GM10266 (cell line): ENCODE data around the gene MANSC4.
A peak's percentile ranks its signal among the peaks of the same experiment; 100 is the strongest.

ENCODE experiments used
- DNase-seq: peaks from one replicate; pipeline ENCODE4 v3.0.0; 2012; ENCODE audit errors: extremely low spot score
- CTCF ChIP-seq: IDR thresholded peaks from 2 replicates; pipeline ENCODE4 v1.5.1; 2012; ENCODE audit warnings: mild to moderate bottlenecking, low read depth; ENCODE audit not compliant: control insufficient read depth, insufficient read depth; ENCODE audit errors: missing control alignments

Gene MANSC4

GRCh38 chr12:27779920-27780611 lies at the start of gene MANSC4, which contains the start of gene KLHL42:
Gene MANSC4 (minus strand): TSS chr12:27780236. CDS start chr12:27771276, 8,960 bp downstream.
Gene KLHL42 (plus strand): TSS chr12:27780233. CDS start chr12:27780331, 98 bp downstream.
- TF ChIP-seq CTCF = no peak
- DNase-seq = peak; percentile 87

- DNase-seq = no peak
- no peak for TF ChIP-seq CTCF
Observed at GRCh38 chr12:27828196-27828595, 48.2 kb upstream of the MANSC4 start.

GRCh38 chr12:27826076-27826475 lies 46.0 kb upstream of the MANSC4 start:
- no peak for TF ChIP-seq CTCF
- DNase-seq = no peak

- DNase-seq = peak; percentile 14
- no peak for TF ChIP-seq CTCF
Observed at GRCh38 chr12:27824126-27824842, 44.2 kb upstream of the MANSC4 start.

GRCh38 chr12:27823038-27823437 lies 43.0 kb upstream of the MANSC4 start:
- no peak for DNase-seq
- no peak for TF ChIP-seq CTCF

GRCh38 chr12:27822076-27822712 lies 42.2 kb upstream of the MANSC4 start:
- TF ChIP-seq CTCF = no peak
- peak; percentile 47 for DNase-seq
